ENCODE measurements around the gene TOR1AIP2.

Gene TOR1AIP2

GRCh38 chr1:179816196-179816960 is 61.2 kb downstream of the TOR1AIP2 start:
- POLR2A ChIA-PET, result no interaction called here
- H3K4me3 ChIP-seq (ENCODE audit: low read depth, low read length), result no peak overlapping the region
- DNase-seq (ENCODE audit: low read depth, low spot score), result no peak
- CTCF ChIA-PET, result interaction anchor here (1.0 to 15.2 kb wide), 10 partner anchors 7 to 364 kb away, joined by 4 to 869 read pairs (median 18); no protein-coding TSS in a partner anchor
- no peak for TF ChIP-seq CTCF (IDR thresholded peaks at IDR 0.05; ENCODE audit: insufficient read depth, low read length, missing control alignments)

GRCh38 chr1:179815641-179816040 is 62.0 kb downstream of the TOR1AIP2 start:
- TF ChIP-seq CTCF (IDR thresholded peaks at IDR 0.05; ENCODE audit: insufficient read depth, low read length, missing control alignments), result no peak
- no peak for DNase-seq (ENCODE audit: low read depth, low spot score)
- H3K4me3 ChIP-seq (ENCODE audit: low read depth, low read length), result peak overlapping the region; percentile 58
- CTCF ChIA-PET, result interaction anchor here (0.6 to 15.2 kb wide), 31 partner anchors 8 to 1541 kb away, joined by 3 to 869 read pairs (median 9); partner anchors contain the start of genes TOR1AIP2 and TOR3A
- POLR2A ChIA-PET, result no interaction called here

GRCh38 chr1:179814546-179814838 is 63.1 kb downstream of the TOR1AIP2 start:
- peak overlapping the region; percentile 58 for H3K4me3 ChIP-seq (ENCODE audit: low read depth, low read length)
- no peak for DNase-seq (ENCODE audit: low read depth, low spot score)
- ChIA-PET CTCF (interaction anchor here (0.6 to 15.2 kb wide), 46 partner anchors 8 to 735 kb away, joined by 3 to 869 read pairs (median 6); partner anchors contain the start of genes TOR1AIP2 and TOR3A), POLR2A (no interaction called here)
- no peak for TF ChIP-seq CTCF (IDR thresholded peaks at IDR 0.05; ENCODE audit: insufficient read depth, low read length, missing control alignments)

- ChIA-PET POLR2A (no interaction called here), CTCF (interaction anchor here (0.6 to 15.2 kb wide), 48 partner anchors 8 to 735 kb away, joined by 3 to 869 read pairs (median 6); partner anchors contain the start of genes TOR1AIP2 and TOR3A)
- peak overlapping the region; percentile 58; the same call in 1 of the 2 replicates for H3K4me3 ChIP-seq (ENCODE audit: low read depth, low read length)
- DNase-seq (ENCODE audit: low read depth, low spot score), result no peak
- TF ChIP-seq CTCF (IDR thresholded peaks at IDR 0.05; ENCODE audit: insufficient read depth, low read length, missing control alignments), result no peak
Measured at GRCh38 chr1:179813626-179814545, 63.7 kb downstream of the TOR1AIP2 start.

GRCh38 chr1:179812501-179813292 is 64.9 kb downstream of the TOR1AIP2 start:
- ChIA-PET POLR2A (no interaction called here), CTCF (interaction anchor here (0.9 to 15.2 kb wide), 14 partner anchors 7 to 562 kb away, joined by 3 to 869 read pairs (median 20); no protein-coding TSS in a partner anchor)
- no peak for DNase-seq (ENCODE audit: low read depth, low spot score)
- H3K4me3 ChIP-seq (ENCODE audit: low read depth, low read length), result no peak overlapping the region
- no peak for TF ChIP-seq CTCF (IDR thresholded peaks at IDR 0.05; ENCODE audit: insufficient read depth, low read length, missing control alignments)
